Stomach (tissue), 4 donors: ENCODE data around the gene CDK1.
A peak's percentile ranks its signal among the peaks of the same experiment; 100 is the strongest.

ENCODE experiments used
- CTCF ChIP-seq, 7 experiments: fragments of 450-650 bp in 4 of 7; fragments of 200-600 bp in 3 of 7; sonication (generic) in 3 of 7; IDR thresholded peaks; one replicate each; pipeline ENCODE4 v1.5.1; 2016 to 2019; ENCODE audit warnings: antibody characterized with exemption in 7 of 7, control low read depth in 2 of 7, mild to moderate bottlenecking in 1 of 7
- EP300 ChIP-seq: sonication (generic); formaldehyde crosslinking; IDR thresholded peaks from one replicate; pipeline ENCODE4 v1.6.1; 2017; ENCODE audit warnings: antibody characterized with exemption
- POLR2A ChIP-seq, 4 donors: fragments of 450-650 bp; IDR thresholded peaks; one replicate each; pipeline ENCODE4 v1.6.1; 2016; ENCODE audit warnings: antibody characterized with exemption in 4 of 4, control low read depth in 2 of 4, mild to moderate bottlenecking in 1 of 4, moderate library complexity in 1 of 4
- POLR2AphosphoS5 ChIP-seq, 3 donors: sonication (generic); formaldehyde crosslinking; IDR thresholded peaks; one replicate each; pipeline ENCODE4 v1.6.1; 2016; ENCODE audit warnings: antibody characterized with exemption in 3 of 3

GRCh38 chr10:60816628-60817397 lies 38.5 kb downstream of the CDK1 start:
- TF ChIP-seq POLR2AphosphoS5 (IDR thresholded peaks at IDR 0.05) (peak in 2 of 3 donors; percentile 27 to 45), POLR2A (IDR thresholded peaks at IDR 0.05) (no peak), CTCF (IDR thresholded peaks at IDR 0.05) (peak in 5 of 7 experiments; percentile 52 to 80 (median 63)), EP300 (no peak)
